SK-N-SH (cell line): ENCODE measurements around the gene MGLL.

Experiments
- CHD2 ChIP-seq: fragments of 150-350 bp; IDR thresholded peaks from 2 replicates; pipeline ENCODE4 v1.6.1; 2018; ENCODE audit warnings: low read length; ENCODE audit not compliant: partially characterized antibody
- CTCF ChIP-seq: fragments of 200-600 bp; sonication (generic); IDR thresholded peaks from 2 replicates; pipeline ENCODE4 v1.6.1; 2017; ENCODE audit warnings: antibody characterized with exemption, mild to moderate bottlenecking, moderate library complexity
- GABPA ChIP-seq: IDR thresholded peaks from 2 replicates; pipeline ENCODE4 v1.4.0; 2012; ENCODE audit warnings: low read depth, mild to moderate bottlenecking
- MAX ChIP-seq: IDR thresholded peaks from 2 replicates; pipeline ENCODE4 v1.4.0; 2012; ENCODE audit warnings: low read depth
- PBX3 ChIP-seq: IDR thresholded peaks from 2 replicates; pipeline ENCODE4; 2012
- RCOR1 ChIP-seq: fragments of 150-350 bp; IDR thresholded peaks from 2 replicates; pipeline ENCODE4 v1.6.1; 2017; ENCODE audit warnings: antibody characterized with exemption, low read length

- TF ChIP-seq CHD2 (no peak), MAX (no peak), PBX3 (no peak), CTCF (no peak), RCOR1 (no peak), GABPA (no peak)
These were observed 160.7 kb downstream of the MGLL start for GRCh38 chr3:127661600-127661999.
